ENCODE results near the gene SBNO2.

SBNO2 gene

GRCh38 chr19:1169921-1170885 lies 3.9 kb downstream of the SBNO2 start:
- H3K4me3 ChIP-seq (ENCODE audit: low read length): no peak overlapping the region
- TF ChIP-seq, protein P1, sequence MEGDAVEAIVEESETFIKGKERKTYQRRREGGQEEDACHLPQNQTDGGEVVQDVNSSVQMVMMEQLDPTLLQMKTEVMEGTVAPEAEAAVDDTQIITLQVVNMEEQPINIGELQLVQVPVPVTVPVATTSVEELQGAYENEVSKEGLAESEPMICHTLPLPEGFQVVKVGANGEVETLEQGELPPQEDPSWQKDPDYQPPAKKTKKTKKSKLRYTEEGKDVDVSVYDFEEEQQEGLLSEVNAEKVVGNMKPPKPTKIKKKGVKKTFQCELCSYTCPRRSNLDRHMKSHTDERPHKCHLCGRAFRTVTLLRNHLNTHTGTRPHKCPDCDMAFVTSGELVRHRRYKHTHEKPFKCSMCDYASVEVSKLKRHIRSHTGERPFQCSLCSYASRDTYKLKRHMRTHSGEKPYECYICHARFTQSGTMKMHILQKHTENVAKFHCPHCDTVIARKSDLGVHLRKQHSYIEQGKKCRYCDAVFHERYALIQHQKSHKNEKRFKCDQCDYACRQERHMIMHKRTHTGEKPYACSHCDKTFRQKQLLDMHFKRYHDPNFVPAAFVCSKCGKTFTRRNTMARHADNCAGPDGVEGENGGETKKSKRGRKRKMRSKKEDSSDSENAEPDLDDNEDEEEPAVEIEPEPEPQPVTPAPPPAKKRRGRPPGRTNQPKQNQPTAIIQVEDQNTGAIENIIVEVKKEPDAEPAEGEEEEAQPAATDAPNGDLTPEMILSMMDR (conservative IDR thresholded peaks at IDR 0.05; ENCODE audit: low read depth, low read length): no peak
- DNase-seq (ENCODE audit: low read depth): peak; percentile 67

DNA sequence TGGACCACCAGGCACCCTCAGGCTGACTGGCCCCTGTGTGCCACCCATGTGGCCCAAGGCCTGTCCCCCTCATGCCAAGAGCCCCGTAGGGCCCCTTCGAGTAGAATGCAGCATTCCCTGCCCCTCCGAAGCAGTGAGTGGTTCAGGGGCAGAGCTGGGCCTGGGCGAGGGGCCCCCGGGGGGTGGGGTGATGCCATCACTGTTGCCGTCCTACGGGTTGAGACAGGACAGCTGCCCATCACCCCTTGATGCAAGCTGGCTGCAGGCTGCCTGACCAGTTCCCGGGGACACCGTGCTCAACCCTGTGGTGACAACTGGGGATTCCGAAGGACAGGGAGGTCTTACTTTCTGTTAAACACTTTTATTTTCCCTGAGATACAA lies 4.7 kb downstream of the SBNO2 start:
- no peak overlapping the region for H3K4me3 ChIP-seq (ENCODE audit: low read length)
- TF ChIP-seq, protein P1 (conservative IDR thresholded peaks at IDR 0.05; ENCODE audit: low read depth, low read length): no peak
- DNase-seq (ENCODE audit: low read depth): no peak

- TF ChIP-seq, protein P1 (conservative IDR thresholded peaks at IDR 0.05; ENCODE audit: low read depth, low read length): no peak
- DNase-seq (ENCODE audit: low read depth): peak; percentile 69
- H3K4me3 ChIP-seq (ENCODE audit: low read length): no peak overlapping the region
Measured at GRCh38 chr19:1168572-1169410, 5.3 kb downstream of the SBNO2 start.

GRCh38 chr19:1167687-1168571 lies 6.1 kb downstream of the SBNO2 start:
- H3K4me3 ChIP-seq (ENCODE audit: low read length): no peak overlapping the region
- TF ChIP-seq, protein P1 (conservative IDR thresholded peaks at IDR 0.05; ENCODE audit: low read depth, low read length): no peak
- no peak for DNase-seq (ENCODE audit: low read depth)

GRCh38 chr19:1166872-1167573 lies 7.0 kb downstream of the SBNO2 start:
- no peak overlapping the region for H3K4me3 ChIP-seq (ENCODE audit: low read length)
- DNase-seq (ENCODE audit: low read depth): no peak
- TF ChIP-seq, protein P1 (conservative IDR thresholded peaks at IDR 0.05; ENCODE audit: low read depth, low read length): no peak

All from retinal pigment epithelial cell (primary cell).